WTC11 (cell line): ENCODE results near the gene LRRC4. TPM values are rescaled to one million over a fixed set of nuclear protein-coding genes. Genes with fewer than 3 reads are reported as not detected.

ENCODE experiments used
- ATAC-seq: fragments of 200-7000 bp; cut with Tn5 transposase; 2 replicates; pipeline ENCODE4 v1.10.0; 2021; ENCODE audit warnings: mild to moderate bottlenecking, moderate library complexity
- CTCF ChIA-PET: fragments of 300-600 bp; sonication (Branson Sonifier 250); formaldehyde crosslinking; loops from one replicate; lab custom pipeline; 2021; ENCODE audit warnings: antibody characterized with exemption; lab: Charles Lee
- POLR2A ChIA-PET: fragments of 350-600 bp; sonication (Branson Sonifier 250); formaldehyde crosslinking; loops from one replicate; lab custom pipeline; 2021; ENCODE audit warnings: antibody characterized with exemption; lab: Charles Lee
- DNase-seq: peaks from one replicate; pipeline ENCODE4 v3.0.0; 2021; ENCODE audit warnings: low spot score
- H3K27ac Mint-ChIP-seq: 2 replicates; pipeline ENCODE4 v1.8.0; 2021; ENCODE audit warnings: mixed read lengths
- H3K27me3 Mint-ChIP-seq: 2 replicates; pipeline ENCODE4 v1.8.0; 2021; ENCODE audit warnings: low read depth, mild to moderate bottlenecking, moderate library complexity, mixed read lengths
- H3K36me3 Mint-ChIP-seq: 2 replicates; pipeline ENCODE4 v1.8.0; 2021; ENCODE audit warnings: mixed read lengths
- H3K4me1 Mint-ChIP-seq: 2 replicates; pipeline ENCODE4 v1.8.0; 2022; ENCODE audit warnings: mixed read lengths
- H3K4me3 Mint-ChIP-seq: 2 replicates; pipeline ENCODE4 v1.8.0; 2021; ENCODE audit warnings: mild to moderate bottlenecking, moderate library complexity, mixed read lengths
- H3K9me3 Mint-ChIP-seq: 2 replicates; pipeline ENCODE4 v1.8.0; 2021; ENCODE audit warnings: mixed read lengths
- ARID4B ChIP-seq: sonication (generic); formaldehyde crosslinking; IDR thresholded peaks from 2 replicates; pipeline ENCODE4 v1.8.0; 2023; ENCODE audit warnings: missing genetic modification reagents, mild to moderate bottlenecking, borderline replicate concordance
- CDX4 ChIP-seq: fragments of 250-450 bp; sonication (Bioruptor Pico); IDR thresholded peaks from 2 replicates; pipeline ENCODE4 v1.9.0; 2021; ENCODE audit warnings: moderate library complexity, mild to moderate bottlenecking, inconsistent platforms, borderline replicate concordance
- E2F4 ChIP-seq: sonication (generic); formaldehyde crosslinking; IDR thresholded peaks from 2 replicates; pipeline ENCODE4 v1.8.1; 2022; ENCODE audit warnings: low read depth, mild to moderate bottlenecking, moderate library complexity, missing genetic modification reagents, borderline replicate concordance
- IRF1 ChIP-seq: sonication (generic); formaldehyde crosslinking; IDR thresholded peaks from 2 replicates; pipeline ENCODE4 v1.8.0; 2023; ENCODE audit warnings: missing genetic modification reagents
- JUN ChIP-seq: sonication (generic); formaldehyde crosslinking; IDR thresholded peaks from 2 replicates; pipeline ENCODE4 v1.8.0; 2023; ENCODE audit warnings: mild to moderate bottlenecking, missing genetic modification reagents
- MLX ChIP-seq: sonication (generic); formaldehyde crosslinking; IDR thresholded peaks from 2 replicates; pipeline ENCODE4 v1.8.1; 2023; ENCODE audit warnings: mild to moderate bottlenecking, missing genetic modification reagents, moderate library complexity
- PRDM15 ChIP-seq: sonication (generic); formaldehyde crosslinking; IDR thresholded peaks from 2 replicates; pipeline ENCODE4 v1.8.0; 2022; ENCODE audit warnings: missing genetic modification reagents
- RELA ChIP-seq: sonication (generic); formaldehyde crosslinking; IDR thresholded peaks from 2 replicates; pipeline ENCODE4 v1.8.1; 2022; ENCODE audit warnings: missing genetic modification reagents, mild to moderate bottlenecking, borderline replicate concordance
- ZNF219 ChIP-seq: sonication (generic); formaldehyde crosslinking; IDR thresholded peaks from 2 replicates; pipeline ENCODE4 v1.8.0; 2023; ENCODE audit warnings: missing genetic modification reagents, mild to moderate bottlenecking, borderline replicate concordance
- ZNF425 ChIP-seq: fragments of 250-450 bp; sonication (Bioruptor Pico); conservative IDR thresholded peaks from 2 replicates; pipeline ENCODE4 v1.9.0; 2021; ENCODE audit warnings: mild to moderate bottlenecking
- ZSCAN18 ChIP-seq: fragments of 250-450 bp; sonication (Bioruptor Pico); IDR thresholded peaks from 2 replicates; pipeline ENCODE4 v2.1.2; 2022; ENCODE audit warnings: mild to moderate bottlenecking, moderate library complexity
- total RNA-seq: library from RNA; stranded (reverse); gene quantifications from 3 replicates; pipeline ENCODE4 v1.2.3, GENCODE V29; 2021

The LRRC4 gene
- total RNA-seq, 1 experiment from 2014 or later: 14.9 TPM

- TF ChIP-seq RELA (CRISPR knock-in tag): no peak
- no peak for TF ChIP-seq ZNF425 (CRISPR knock-in tag)
- no peak for TF ChIP-seq E2F4 (CRISPR knock-in tag)
- TF ChIP-seq IRF1 (CRISPR knock-in tag): no peak
- no peak for TF ChIP-seq CDX4 (CRISPR knock-in tag)
Observed at GRCh38 chr7:127997226-127997922, 33.9 kb downstream of the LRRC4 start (continued).

- POLR2A ChIA-PET: interaction anchor here (1.0 kb wide), 1 partner anchor 303 kb away, joined by 3 read pairs; no protein-coding TSS in a partner anchor
- ATAC-seq (no peak), DNase-seq (no peak)
- H3K4me1 Mint-ChIP-seq: peaks cover 38% of the 10 kb centered on the region
- no peaks in the 10 kb centered on the region for H3K9me3 Mint-ChIP-seq
- CTCF ChIA-PET: interaction anchor here (1.1 kb wide), 1 partner anchor 213 kb away, joined by 5 read pairs; no protein-coding TSS in a partner anchor
- H3K36me3 Mint-ChIP-seq: peaks cover 12% of the 10 kb centered on the region
- peak overlapping the region; percentile 37 for H3K27ac Mint-ChIP-seq
- TF ChIP-seq JUN (CRISPR knock-in tag) (no peak), PRDM15 (CRISPR knock-in tag) (no peak), ARID4B (no peak), MLX (CRISPR knock-in tag) (no peak), ZNF219 (CRISPR knock-in tag) (no peak), ZSCAN18 (no peak)
- TF ChIP-seq, all 79 proteins: peak for 0
- Mint-ChIP-seq H3K27me3 (no peaks in the 10 kb centered on the region), H3K4me3 (no peak overlapping the region)
Observed at GRCh38 chr7:127996253-127997071, 34.8 kb downstream of the LRRC4 start.
